H9 (cell line): ENCODE results near the gene PRAF2. TPM values are rescaled to one million over a fixed set of nuclear protein-coding genes. Genes with fewer than 3 reads are reported as not detected.
A peak's percentile ranks its signal among the peaks of the same experiment; 100 is the strongest.

Experiments used
- DNase-seq: peaks from one replicate; pipeline ENCODE4 v3.0.0-alpha.2; 2017
- H2AFZ ChIP-seq: one replicate; pipeline ENCODE4 v1.6.1; 2013; ENCODE audit warnings: mild to moderate bottlenecking, low read length, control low read depth, moderate library complexity
- H2AK5ac ChIP-seq: 2 replicates; pipeline ENCODE4 v1.6.1; 2013; ENCODE audit warnings: low read length, control low read depth, mixed read lengths; ENCODE audit not compliant: insufficient read length
- H2BK120ac ChIP-seq: one replicate; pipeline ENCODE4 v1.6.1; 2013; ENCODE audit warnings: low read depth, mild to moderate bottlenecking, low read length, control low read depth, inconsistent platforms; ENCODE audit not compliant: poor library complexity, severe bottlenecking
- H2BK12ac ChIP-seq: 2 replicates; pipeline ENCODE4 v1.6.1; 2013; ENCODE audit warnings: low read length, control low read depth, mixed read lengths, low read depth; ENCODE audit not compliant: insufficient read length
- H2BK15ac ChIP-seq: 2 replicates; pipeline ENCODE4 v1.6.1; 2013; ENCODE audit warnings: low read depth, low read length, control low read depth
- H2BK20ac ChIP-seq: one replicate; pipeline ENCODE4 v1.6.1; 2013; ENCODE audit warnings: low read depth, mild to moderate bottlenecking, low read length, control low read depth, inconsistent platforms; ENCODE audit not compliant: poor library complexity, severe bottlenecking
- H2BK5ac ChIP-seq: 2 replicates; pipeline ENCODE4 v1.6.1; 2013; ENCODE audit warnings: low read length, control low read depth, mixed read lengths; ENCODE audit not compliant: insufficient read length
- H3K14ac ChIP-seq: 2 replicates; pipeline ENCODE4 v1.6.1; 2013; ENCODE audit warnings: low read length, control low read depth; ENCODE audit not compliant: insufficient read depth
- H3K18ac ChIP-seq: 2 replicates; pipeline ENCODE4 v1.6.1; 2013; ENCODE audit warnings: low read depth, mild to moderate bottlenecking, mixed read lengths, low read length, control low read depth; ENCODE audit not compliant: insufficient read length
- H3K23ac ChIP-seq: 2 replicates; pipeline ENCODE4 v1.6.1; 2013; ENCODE audit warnings: low read length, control low read depth, mixed read lengths, low read depth; ENCODE audit not compliant: insufficient read length
- H3K23me2 ChIP-seq: 2 replicates; pipeline ENCODE4 v1.6.1; 2013; ENCODE audit warnings: low read depth, mild to moderate bottlenecking, mixed read lengths, low read length, control low read depth; ENCODE audit not compliant: insufficient read length, poor library complexity, severe bottlenecking
- H3K27ac ChIP-seq: 2 replicates; pipeline ENCODE4 v1.5.1; 2013; ENCODE audit warnings: low read length, control low read depth, mixed read lengths, low read depth; ENCODE audit not compliant: insufficient read length
- H3K27me3 ChIP-seq: 2 replicates; pipeline ENCODE4 v1.6.1; 2013; ENCODE audit warnings: low read length, control low read depth, inconsistent platforms; ENCODE audit not compliant: insufficient read depth
- H3K4ac ChIP-seq: 2 replicates; pipeline ENCODE4 v1.6.1; 2013; ENCODE audit warnings: low read depth, mild to moderate bottlenecking, control low read depth, inconsistent platforms, low read length, moderate library complexity
- H3K4me1 ChIP-seq: 2 replicates; pipeline ENCODE4 v1.6.1; 2013; ENCODE audit warnings: low read length, control low read depth, inconsistent platforms; ENCODE audit not compliant: insufficient read depth
- H3K4me2 ChIP-seq: 2 replicates; pipeline ENCODE4 v1.6.1; 2013; ENCODE audit warnings: low read length, control low read depth, mixed read lengths; ENCODE audit not compliant: insufficient read length, insufficient read depth
- H3K56ac ChIP-seq: 2 replicates; pipeline ENCODE4 v1.6.1; 2013; ENCODE audit warnings: low read depth, mild to moderate bottlenecking, mixed read lengths, low read length, control low read depth; ENCODE audit not compliant: insufficient read length
- H3K79me1 ChIP-seq: 2 replicates; pipeline ENCODE4 v1.6.1; 2013; ENCODE audit warnings: low read depth, mild to moderate bottlenecking, moderate library complexity, low read length, control low read depth, inconsistent platforms; ENCODE audit not compliant: insufficient read depth, poor library complexity, severe bottlenecking
- H3K79me2 ChIP-seq: 2 replicates; pipeline ENCODE4 v1.6.1; 2013; ENCODE audit warnings: low read length, control low read depth, inconsistent platforms; ENCODE audit not compliant: insufficient read depth
- H3K9ac ChIP-seq: 2 replicates; pipeline ENCODE4 v1.6.1; 2013; ENCODE audit warnings: low read length, control low read depth, mixed read lengths; ENCODE audit not compliant: insufficient read length; ENCODE audit errors: extremely low read depth
- H3K9me3 ChIP-seq: one replicate; pipeline ENCODE4 v1.6.1; 2013; ENCODE audit warnings: low read depth, low read length, inconsistent platforms; ENCODE audit not compliant: control insufficient read depth
- H3T11ph ChIP-seq: one replicate; pipeline ENCODE4 v1.6.1; 2013; ENCODE audit warnings: mild to moderate bottlenecking, low read length, control low read depth, inconsistent platforms
- H4K20me1 ChIP-seq: one replicate; pipeline ENCODE4 v1.6.1; 2013; ENCODE audit not compliant: control insufficient read depth, insufficient read length, insufficient read depth
- H4K5ac ChIP-seq: 2 replicates; pipeline ENCODE4 v1.6.1; 2013; ENCODE audit warnings: low read depth, mild to moderate bottlenecking, mixed read lengths, low read length, control low read depth; ENCODE audit not compliant: insufficient read length
- H4K8ac ChIP-seq: replicated peaks from 2 replicates; pipeline ENCODE4 v1.6.1; 2013; ENCODE audit warnings: low read length, control low read depth, mixed read lengths, low read depth; ENCODE audit not compliant: insufficient read length
- H4K91ac ChIP-seq: 2 replicates; pipeline ENCODE4 v1.6.1; 2013; ENCODE audit warnings: low read depth, mild to moderate bottlenecking, moderate library complexity, mixed read lengths, low read length, control low read depth; ENCODE audit not compliant: insufficient read length
- H3K27ac Mint-ChIP-seq, 3 experiments: 2 replicates in 2 of 3; 3 replicates in 1 of 3; pipeline ENCODE4 v1.8.0; 2020 to 2021; ENCODE audit warnings: mixed read lengths in 3 of 3, mild to moderate bottlenecking in 1 of 3, moderate library complexity in 1 of 3
- H3K27me3 Mint-ChIP-seq: 2 replicates; pipeline ENCODE4 v1.8.0; 2021; ENCODE audit warnings: low read depth, mild to moderate bottlenecking, moderate library complexity, mixed read lengths
- H3K36me3 Mint-ChIP-seq, 3 experiments: 2 replicates in 2 of 3; 3 replicates in 1 of 3; pipeline ENCODE4 v1.8.0; 2020 to 2021; ENCODE audit warnings: low read depth in 3 of 3, mixed read lengths in 3 of 3; ENCODE audit not compliant: insufficient read depth in 1 of 3
- H3K4me1 Mint-ChIP-seq, 2 experiments: 2 replicates each; pipeline ENCODE4 v1.8.0; 2020; ENCODE audit warnings: mixed read lengths in 2 of 2
- H3K4me3 Mint-ChIP-seq, 2 experiments: 2 replicates in 1 of 2; 3 replicates in 1 of 2; pipeline ENCODE4 v1.8.0; 2020 to 2021; ENCODE audit warnings: mild to moderate bottlenecking in 2 of 2, mixed read lengths in 2 of 2, moderate library complexity in 1 of 2
- H3K9me3 Mint-ChIP-seq, 2 experiments: 2 replicates in 1 of 2; 3 replicates in 1 of 2; pipeline ENCODE4 v1.8.0; 2020; ENCODE audit warnings: mild to moderate bottlenecking in 2 of 2, mixed read lengths in 2 of 2, moderate library complexity in 1 of 2
- CTCF ChIP-seq: fragments of 200-600 bp; sonication (generic); conservative IDR thresholded peaks from 3 replicates; pipeline ENCODE4 v1.8.0; 2021; ENCODE audit warnings: antibody characterized with exemption, mild to moderate bottlenecking
- WGBS: extraction: QIAGEN DNeasy Blood & Tissue Kit; methylation state at CpG from one replicate; pipeline ENCODE4 v1.1.7; 2013; ENCODE audit warnings: missing lambda C conversion rate, low lambda C conversion rate, mixed read lengths; ENCODE audit not compliant: insufficient read length; ENCODE audit errors: extremely low coverage; 5-methylcytosine and 5-hydroxymethylcytosine counted together
- total RNA-seq: library from RNA; stranded (reverse); gene quantifications from 2 replicates; pipeline ENCODE4 v1.2.1, GENCODE V29; 2021

The PRAF2 gene
- total RNA-seq, 1 experiment from 2014 or later, result 13.4 TPM

DNA sequence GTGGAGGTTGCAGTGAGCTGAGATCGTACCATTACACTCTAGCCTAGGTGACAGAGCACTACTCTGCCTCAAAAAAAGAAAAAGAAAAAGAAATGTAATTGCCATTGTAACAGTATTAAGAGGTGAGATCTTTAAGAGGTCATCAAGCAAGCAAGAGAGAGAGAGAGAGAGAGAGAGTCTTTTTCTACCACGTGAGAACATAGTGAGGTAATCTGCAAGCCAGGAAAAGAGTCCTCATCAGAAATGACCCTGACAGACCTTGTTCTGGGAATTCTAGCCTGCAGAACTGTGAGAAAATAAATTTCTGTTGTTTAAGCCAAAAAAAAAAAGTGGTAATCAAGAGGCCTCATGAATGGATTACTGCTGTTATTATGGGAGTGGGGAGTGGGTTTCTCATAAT lies 34.8 kb upstream of the PRAF2 start:
- Histone ChIP-seq H3K23ac (no peak overlapping the region), H3K4ac (no peak overlapping the region), H2AFZ (no peak overlapping the region), H3K27ac (no peak overlapping the region), H2AK5ac (no peak overlapping the region), H3K4me1 (no peaks in the 10 kb centered on the region), H4K20me1 (no peaks in the 10 kb centered on the region), H2BK15ac (no peak overlapping the region), H3K9me3 (no peaks in the 10 kb centered on the region), H2BK5ac (no peak overlapping the region), H3K23me2 (no peaks in the 10 kb centered on the region), H2BK20ac (no peak overlapping the region), H3K79me2 (no peaks in the 10 kb centered on the region), H3K14ac (no peak overlapping the region), H3T11ph (no peak overlapping the region), H4K91ac (no peak overlapping the region), H3K27me3 (no peaks in the 10 kb centered on the region), H3K9ac (no peak overlapping the region), H3K79me1 (no peaks in the 10 kb centered on the region), H4K8ac (no peak overlapping the region), H4K5ac (no peak overlapping the region), H3K18ac (no peak overlapping the region), H2BK12ac (no peak overlapping the region), H3K56ac (no peak overlapping the region), H2BK120ac (no peak overlapping the region), H3K4me2 (no peak overlapping the region)
- H3K4me3 Mint-ChIP-seq, result no peak overlapping the region
- no peak for DNase-seq
- TF ChIP-seq CTCF, result no peak
- H3K9me3 Mint-ChIP-seq, result peaks cover 57 to 60% of the 10 kb centered on the region in 2 experiments
- H3K27ac Mint-ChIP-seq, result peak overlapping the region in 1 of 3 experiments; percentile 18; a peak in 1 of 7 replicates
- H3K27me3 Mint-ChIP-seq, result no peaks in the 10 kb centered on the region
- WGBS, result no CpG with 5 or more reads among the region's 2 CpGs
- peaks cover 17 to 28% (median 19%) of the 10 kb centered on the region in 3 experiments for H3K36me3 Mint-ChIP-seq
- no peaks in the 10 kb centered on the region for H3K4me1 Mint-ChIP-seq
